Measurements from ENCODE around the gene VIL1. TPM values are rescaled to one million over a fixed set of nuclear protein-coding genes. Genes with fewer than 3 reads are reported as not detected.

The VIL1 gene
- total RNA-seq, 2 donors from 2014 or later: 0.32 to 6.2 TPM

GRCh38 chr2:218446547-218446946, 27.6 kb downstream of the VIL1 start:
- Mint-ChIP-seq H3K4me1 (peaks cover 6% of the 10 kb centered on the region), H3K27me3 (no peaks in the 10 kb centered on the region), H3K36me3 (ENCODE audit: low read depth) (peaks cover 4% of the 10 kb centered on the region), H3K4me3 (no peak overlapping the region), H3K27ac (no peak overlapping the region)
- no peak for DNase-seq
- no peak for ATAC-seq
- H3K9me3 ChIP-seq (ENCODE audit: control insufficient read depth, low read length, poor library complexity, severe bottlenecking): no peaks in the 10 kb centered on the region

GRCh38 chr2:218447072-218447471, 28.1 kb downstream of the VIL1 start:
- Mint-ChIP-seq H3K4me1 (peaks cover 3% of the 10 kb centered on the region), H3K4me3 (no peak overlapping the region), H3K27ac (no peak overlapping the region), H3K27me3 (no peaks in the 10 kb centered on the region), H3K36me3 (ENCODE audit: low read depth) (peaks cover 4% of the 10 kb centered on the region)
- no peaks in the 10 kb centered on the region for H3K9me3 ChIP-seq (ENCODE audit: control insufficient read depth, low read length, poor library complexity, severe bottlenecking)
- ATAC-seq (no peak), DNase-seq (no peak)

GRCh38 chr2:218448934-218449333, 30.0 kb downstream of the VIL1 start:
- H3K9me3 ChIP-seq (ENCODE audit: control insufficient read depth, low read length, poor library complexity, severe bottlenecking): no peaks in the 10 kb centered on the region
- H3K36me3 Mint-ChIP-seq (ENCODE audit: low read depth): peaks cover 4% of the 10 kb centered on the region
- H3K27me3 Mint-ChIP-seq: no peaks in the 10 kb centered on the region
- DNase-seq (no peak), ATAC-seq (no peak)
- H3K4me1 Mint-ChIP-seq: peaks cover 2% of the 10 kb centered on the region
- H3K4me3 Mint-ChIP-seq: no peak overlapping the region
- no peak overlapping the region for H3K27ac Mint-ChIP-seq

- H3K36me3 Mint-ChIP-seq (ENCODE audit: low read depth): peaks cover 7% of the 10 kb centered on the region
- no peak for ATAC-seq
- H3K4me1 Mint-ChIP-seq: peaks cover 2% of the 10 kb centered on the region
- no peak for DNase-seq
- peaks cover 8% of the 10 kb centered on the region for H3K9me3 ChIP-seq (ENCODE audit: control insufficient read depth, low read length, poor library complexity, severe bottlenecking)
- no peak overlapping the region for H3K27ac Mint-ChIP-seq
- no peaks in the 10 kb centered on the region for H3K27me3 Mint-ChIP-seq
- H3K4me3 Mint-ChIP-seq: no peak overlapping the region
These were observed 33.2 kb downstream of the VIL1 start for GRCh38 chr2:218452079-218452478.

GRCh38 chr2:218456849-218457248, 37.9 kb downstream of the VIL1 start:
- DNase-seq: no peak
- peaks cover 8% of the 10 kb centered on the region for H3K9me3 ChIP-seq (ENCODE audit: control insufficient read depth, low read length, poor library complexity, severe bottlenecking)
- peaks cover 8% of the 10 kb centered on the region for H3K36me3 Mint-ChIP-seq (ENCODE audit: low read depth)
- H3K4me3 Mint-ChIP-seq: no peak overlapping the region
- no peak overlapping the region for H3K27ac Mint-ChIP-seq
- H3K4me1 Mint-ChIP-seq: no peaks in the 10 kb centered on the region
- H3K27me3 Mint-ChIP-seq: no peaks in the 10 kb centered on the region
- no peak for ATAC-seq

- Mint-ChIP-seq H3K4me1 (no peaks in the 10 kb centered on the region), H3K27ac (no peak overlapping the region), H3K36me3 (ENCODE audit: low read depth) (peaks cover 8% of the 10 kb centered on the region), H3K27me3 (no peaks in the 10 kb centered on the region), H3K4me3 (no peak overlapping the region)
- ATAC-seq (no peak), DNase-seq (no peak)
- H3K9me3 ChIP-seq (ENCODE audit: control insufficient read depth, low read length, poor library complexity, severe bottlenecking): peaks cover 8% of the 10 kb centered on the region
These were observed 39.7 kb downstream of the VIL1 start for GRCh38 chr2:218458598-218458997.

GRCh38 chr2:218465987-218466633, 47.2 kb downstream of the VIL1 start:
- H3K4me3 Mint-ChIP-seq: no peak overlapping the region
- H3K27me3 Mint-ChIP-seq: no peaks in the 10 kb centered on the region
- no peaks in the 10 kb centered on the region for H3K9me3 ChIP-seq (ENCODE audit: control insufficient read depth, low read length, poor library complexity, severe bottlenecking)
- peak; percentile 25 for ATAC-seq
- H3K4me1 Mint-ChIP-seq: peaks cover 5% of the 10 kb centered on the region
- no peak for DNase-seq
- no peaks in the 10 kb centered on the region for H3K36me3 Mint-ChIP-seq (ENCODE audit: low read depth)
- H3K27ac Mint-ChIP-seq: no peak overlapping the region

- Mint-ChIP-seq H3K27ac (peak overlapping the region; percentile 45), H3K4me1 (peaks cover 5% of the 10 kb centered on the region), H3K36me3 (ENCODE audit: low read depth) (peaks cover 2% of the 10 kb centered on the region), H3K27me3 (no peaks in the 10 kb centered on the region), H3K4me3 (peak overlapping the region; percentile 5)
- DNase-seq (no peak), ATAC-seq (no peak)
- no peaks in the 10 kb centered on the region for H3K9me3 ChIP-seq (ENCODE audit: control insufficient read depth, low read length, poor library complexity, severe bottlenecking)
These were observed 51.5 kb downstream of the VIL1 start for GRCh38 chr2:218470448-218470847.

GRCh38 chr2:218471036-218471435, 52.1 kb downstream of the VIL1 start:
- H3K4me3 Mint-ChIP-seq: no peak overlapping the region
- H3K4me1 Mint-ChIP-seq: peaks cover 4% of the 10 kb centered on the region
- DNase-seq: no peak
- peaks cover 2% of the 10 kb centered on the region for H3K36me3 Mint-ChIP-seq (ENCODE audit: low read depth)
- ATAC-seq: no peak
- peak overlapping the region; percentile 45 for H3K27ac Mint-ChIP-seq
- no peaks in the 10 kb centered on the region for H3K27me3 Mint-ChIP-seq
- no peaks in the 10 kb centered on the region for H3K9me3 ChIP-seq (ENCODE audit: control insufficient read depth, low read length, poor library complexity, severe bottlenecking)

- no peaks in the 10 kb centered on the region for H3K27me3 Mint-ChIP-seq
- DNase-seq: no peak
- H3K36me3 Mint-ChIP-seq (ENCODE audit: low read depth): peaks cover 2% of the 10 kb centered on the region
- H3K9me3 ChIP-seq (ENCODE audit: control insufficient read depth, low read length, poor library complexity, severe bottlenecking): no peaks in the 10 kb centered on the region
- H3K4me3 Mint-ChIP-seq: no peak overlapping the region
- no peaks in the 10 kb centered on the region for H3K4me1 Mint-ChIP-seq
- peak overlapping the region; percentile 29 for H3K27ac Mint-ChIP-seq
- no peak for ATAC-seq
These were observed 53.1 kb downstream of the VIL1 start for GRCh38 chr2:218471982-218472381.

GRCh38 chr2:218472988-218473387, 54.1 kb downstream of the VIL1 start:
- H3K9me3 ChIP-seq (ENCODE audit: control insufficient read depth, low read length, poor library complexity, severe bottlenecking): no peaks in the 10 kb centered on the region
- ATAC-seq: no peak
- H3K36me3 Mint-ChIP-seq (ENCODE audit: low read depth): peaks cover 2% of the 10 kb centered on the region
- DNase-seq: no peak
- H3K27ac Mint-ChIP-seq: no peak overlapping the region
- no peaks in the 10 kb centered on the region for H3K27me3 Mint-ChIP-seq
- H3K4me3 Mint-ChIP-seq: no peak overlapping the region
- H3K4me1 Mint-ChIP-seq: no peaks in the 10 kb centered on the region

GRCh38 chr2:218474527-218474926, 55.6 kb downstream of the VIL1 start:
- H3K4me1 Mint-ChIP-seq: peaks cover 2% of the 10 kb centered on the region
- peak overlapping the region; percentile 45 for H3K27ac Mint-ChIP-seq
- ATAC-seq (no peak), DNase-seq (no peak)
- H3K4me3 Mint-ChIP-seq: no peak overlapping the region
- H3K9me3 ChIP-seq (ENCODE audit: control insufficient read depth, low read length, poor library complexity, severe bottlenecking): no peaks in the 10 kb centered on the region
- H3K36me3 Mint-ChIP-seq (ENCODE audit: low read depth): peaks cover 2% of the 10 kb centered on the region
- H3K27me3 Mint-ChIP-seq: no peaks in the 10 kb centered on the region

- peaks cover 2% of the 10 kb centered on the region for H3K4me1 Mint-ChIP-seq
- no peak overlapping the region for H3K4me3 Mint-ChIP-seq
- H3K27ac Mint-ChIP-seq: no peak overlapping the region
- H3K9me3 ChIP-seq (ENCODE audit: control insufficient read depth, low read length, poor library complexity, severe bottlenecking): no peaks in the 10 kb centered on the region
- DNase-seq (no peak), ATAC-seq (no peak)
- no peaks in the 10 kb centered on the region for H3K27me3 Mint-ChIP-seq
- H3K36me3 Mint-ChIP-seq (ENCODE audit: low read depth): peaks cover 2% of the 10 kb centered on the region
These were observed 57.8 kb downstream of the VIL1 start for GRCh38 chr2:218476676-218477075.

- Mint-ChIP-seq H3K27ac (no peak overlapping the region), H3K4me3 (no peak overlapping the region), H3K36me3 (ENCODE audit: low read depth) (peaks cover 2% of the 10 kb centered on the region), H3K4me1 (peaks cover 2% of the 10 kb centered on the region), H3K27me3 (no peaks in the 10 kb centered on the region)
- DNase-seq: no peak
- no peaks in the 10 kb centered on the region for H3K9me3 ChIP-seq (ENCODE audit: control insufficient read depth, low read length, poor library complexity, severe bottlenecking)
- ATAC-seq: no peak
These were observed 58.3 kb downstream of the VIL1 start for GRCh38 chr2:218477247-218477646.
